H7 (cell line): ENCODE data around the gene EGLN2. TPM values are rescaled to one million over a fixed set of nuclear protein-coding genes. Genes with fewer than 3 reads are reported as not detected.

Experiments used
- DNase-seq: peaks from one replicate; pipeline ENCODE4 v3.0.0; 2012
- H3K27me3 ChIP-seq: 2 replicates; pipeline ENCODE4 v1.6.0; 2011; ENCODE audit warnings: mild to moderate bottlenecking, low read length; ENCODE audit not compliant: control insufficient read depth, insufficient read depth
- H3K36me3 ChIP-seq: replicated peaks from 2 replicates; pipeline ENCODE4 v1.5.1; 2011; ENCODE audit warnings: low read length; ENCODE audit not compliant: control insufficient read depth, insufficient read depth
- H3K4me3 ChIP-seq: 2 replicates; pipeline ENCODE4 v1.5.1; 2011; ENCODE audit warnings: low read depth, mild to moderate bottlenecking, control low read depth, low read length, moderate library complexity; ENCODE audit not compliant: insufficient read depth
- total RNA-seq: library from RNA; depleted of rRNA; stranded (reverse); fragments of >200 nt; shearing (Covaris generic); gene quantifications from 2 replicates; pipeline ENCODE4 v1.2.3, GENCODE V29; 2014

Gene EGLN2
- total RNA-seq, 1 experiment from 2014 or later, result 148 TPM

DNA sequence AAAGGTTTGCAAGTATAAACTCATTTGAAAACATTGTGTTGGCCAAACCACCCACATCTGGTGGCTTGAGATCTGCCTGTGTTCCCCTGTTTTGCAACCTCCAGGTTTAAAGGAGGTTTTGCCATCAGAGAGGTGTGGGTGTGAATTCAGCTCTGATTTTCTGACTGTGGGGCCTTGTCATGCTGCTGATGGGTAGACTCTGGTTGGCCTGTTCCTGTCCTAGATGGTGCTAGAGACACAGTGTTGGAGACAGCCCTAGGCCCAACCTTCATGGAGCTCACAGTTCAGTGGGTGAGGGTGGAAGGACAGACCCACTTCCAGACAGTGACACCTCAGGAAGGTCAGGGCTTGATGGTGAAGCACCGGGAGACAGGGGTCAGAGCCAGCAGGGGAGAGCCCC lies 13.5 kb upstream of the EGLN2 start:
- DNase-seq, result no peak
- Histone ChIP-seq H3K27me3 (no peaks in the 10 kb centered on the region), H3K4me3 (no peak overlapping the region), H3K36me3 (no peaks in the 10 kb centered on the region; the same call in 1 of the 2 replicates)

- H3K4me3 ChIP-seq, result no peak overlapping the region
- no peaks in the 10 kb centered on the region; the same call in 1 of the 2 replicates for H3K36me3 ChIP-seq
- no peaks in the 10 kb centered on the region for H3K27me3 ChIP-seq
- DNase-seq, result peak; percentile 48
These were observed 12.6 kb upstream of the EGLN2 start for GRCh38 chr19:40786060-40787037.

DNA sequence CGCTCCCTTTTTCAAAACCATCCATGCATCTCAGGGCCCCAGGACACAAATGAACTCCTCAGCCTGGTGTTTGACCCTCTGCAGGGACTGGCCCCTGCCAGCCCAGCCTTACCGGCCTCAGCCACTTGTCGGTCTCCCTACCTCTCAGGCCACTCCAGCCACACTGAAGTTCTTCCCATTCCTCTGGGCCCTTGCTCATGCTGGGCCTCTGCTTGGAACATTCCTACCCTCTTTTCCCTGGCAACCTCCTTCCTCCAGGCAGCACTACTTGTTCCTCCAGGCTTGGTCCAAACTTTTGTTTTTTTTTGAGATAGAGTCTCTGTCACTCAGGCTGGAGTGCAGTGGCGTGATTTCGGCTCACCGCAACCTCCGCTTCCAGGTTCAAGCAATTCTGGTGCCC lies 7.6 kb upstream of the EGLN2 start:
- Histone ChIP-seq H3K4me3 (no peak overlapping the region), H3K27me3 (no peaks in the 10 kb centered on the region)

GRCh38 chr19:40791996-40792395 lies 7.0 kb upstream of the EGLN2 start:
- Histone ChIP-seq H3K36me3 (no peaks in the 10 kb centered on the region), H3K4me3 (no peak overlapping the region), H3K27me3 (no peaks in the 10 kb centered on the region)
- no peak for DNase-seq

More for the DNA sequence above, 7.6 kb upstream of the EGLN2 start:
- DNase-seq, result no peak
- no peaks in the 10 kb centered on the region for H3K36me3 ChIP-seq

DNA sequence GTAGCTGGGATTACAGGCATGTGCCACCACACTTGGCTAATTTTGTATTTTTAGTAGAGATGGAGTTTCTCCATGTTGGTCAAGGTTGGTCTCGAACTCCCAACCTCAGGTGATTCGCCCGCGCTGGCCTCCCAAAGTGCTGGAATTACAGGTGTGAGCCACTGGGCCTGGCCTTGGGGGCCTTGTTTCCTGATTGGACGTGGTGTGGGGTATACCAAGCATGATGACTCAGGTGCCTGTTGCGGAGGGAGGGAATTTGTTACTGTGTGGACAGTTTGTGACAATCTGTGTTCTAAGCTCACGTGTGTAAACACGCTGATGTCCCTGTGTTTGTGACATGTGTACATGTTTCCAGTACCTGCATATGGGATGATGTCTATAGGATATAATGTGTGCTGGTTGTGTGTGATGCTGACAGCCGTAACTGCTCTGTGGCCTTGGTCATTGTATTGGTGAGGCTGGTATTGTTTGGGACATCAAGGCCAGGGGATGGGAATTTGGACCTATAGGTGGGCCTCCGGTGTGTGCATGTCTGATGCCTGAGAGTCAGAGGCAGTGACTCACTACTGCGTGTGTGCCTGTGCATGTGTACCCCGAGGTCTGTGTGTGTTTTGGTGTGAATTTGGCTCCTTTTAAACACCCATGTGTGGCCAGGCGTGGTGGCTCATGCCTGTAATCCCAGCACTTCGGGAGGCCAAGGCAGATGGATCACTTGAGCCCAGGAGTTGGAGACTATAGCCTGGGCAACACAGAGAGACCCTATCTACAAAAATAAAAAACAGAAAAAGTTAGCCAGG lies 1.6 kb upstream of the EGLN2 start:
- no peak for DNase-seq
- H3K27me3 ChIP-seq, result no peaks in the 10 kb centered on the region
- no peak overlapping the region for H3K4me3 ChIP-seq
- H3K36me3 ChIP-seq, result peaks cover 9% of the 10 kb centered on the region

- peaks cover 9% of the 10 kb centered on the region for H3K36me3 ChIP-seq
- H3K4me3 ChIP-seq, result peak overlapping the region; percentile 55
- peak; percentile 96 for DNase-seq
- no peaks in the 10 kb centered on the region for H3K27me3 ChIP-seq
These were observed 868 bp upstream of the EGLN2 start for GRCh38 chr19:40797963-40798682.

DNA sequence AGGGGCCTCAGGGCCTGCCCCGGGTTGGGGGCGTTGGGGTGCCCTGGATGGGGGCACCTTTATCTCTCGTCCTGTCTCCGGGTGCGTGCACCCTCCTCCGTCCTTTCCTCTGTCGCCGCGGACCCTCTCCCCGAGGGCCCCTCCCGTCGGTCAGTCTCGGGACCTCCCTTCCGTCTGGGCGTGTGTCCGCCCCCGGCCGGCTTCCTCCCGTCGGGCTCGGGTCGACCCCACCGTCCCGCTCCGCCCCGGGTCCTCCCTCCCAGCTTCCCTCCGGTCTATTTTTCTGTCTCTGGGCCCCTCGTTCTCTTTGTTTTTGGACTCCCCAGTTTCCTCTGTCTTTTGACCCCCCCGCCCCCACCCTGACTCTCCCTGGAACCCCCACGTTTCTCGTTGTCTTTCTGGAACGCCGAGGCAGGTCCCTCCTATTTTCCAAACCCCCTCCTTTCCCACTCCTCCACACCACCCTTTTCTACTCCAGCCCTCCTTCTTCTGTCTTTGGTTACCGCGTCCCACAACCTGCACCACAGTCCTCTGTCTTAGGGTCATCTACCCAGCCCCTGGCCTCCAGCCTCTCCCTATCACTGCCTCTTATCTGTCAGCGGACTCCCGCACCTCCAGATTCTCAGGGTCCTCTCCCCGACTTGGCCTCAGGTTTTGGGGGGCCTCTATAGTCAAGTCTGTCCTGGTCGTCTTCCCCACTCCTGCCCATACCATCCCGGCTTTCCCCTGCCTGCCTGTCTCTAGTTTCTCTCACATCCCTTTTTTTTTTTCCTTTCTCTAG lies 757 bp downstream of the EGLN2 start:
- Histone ChIP-seq H3K27me3 (no peaks in the 10 kb centered on the region), H3K36me3 (peaks cover 11% of the 10 kb centered on the region), H3K4me3 (peak overlapping the region; percentile 96)
- DNase-seq, result no peak

- Histone ChIP-seq H3K4me3 (peak overlapping the region; percentile 96), H3K36me3 (peaks cover 13% of the 10 kb centered on the region), H3K27me3 (no peaks in the 10 kb centered on the region)
- peak; percentile 23 for DNase-seq
These were observed 1.5 kb downstream of the EGLN2 start for GRCh38 chr19:40800339-40800996.

DNA sequence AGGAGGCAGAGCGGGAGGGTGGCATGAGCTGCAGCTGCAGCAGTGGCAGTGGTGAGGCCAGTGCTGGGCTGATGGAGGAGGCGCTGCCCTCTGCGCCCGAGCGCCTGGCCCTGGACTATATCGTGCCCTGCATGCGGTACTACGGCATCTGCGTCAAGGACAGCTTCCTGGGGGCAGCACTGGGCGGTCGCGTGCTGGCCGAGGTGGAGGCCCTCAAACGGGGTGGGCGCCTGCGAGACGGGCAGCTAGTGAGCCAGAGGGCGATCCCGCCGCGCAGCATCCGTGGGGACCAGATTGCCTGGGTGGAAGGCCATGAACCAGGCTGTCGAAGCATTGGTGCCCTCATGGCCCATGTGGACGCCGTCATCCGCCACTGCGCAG lies 2.0 kb downstream of the EGLN2 start:
- Histone ChIP-seq H3K4me3 (no peak overlapping the region), H3K27me3 (no peaks in the 10 kb centered on the region), H3K36me3 (peaks cover 13% of the 10 kb centered on the region)
- DNase-seq, result peak; percentile 25

- Histone ChIP-seq H3K4me3 (no peak overlapping the region), H3K36me3 (peaks cover 13% of the 10 kb centered on the region), H3K27me3 (no peaks in the 10 kb centered on the region)
- no peak for DNase-seq
These were observed 2.7 kb downstream of the EGLN2 start for GRCh38 chr19:40801426-40802299.

DNA sequence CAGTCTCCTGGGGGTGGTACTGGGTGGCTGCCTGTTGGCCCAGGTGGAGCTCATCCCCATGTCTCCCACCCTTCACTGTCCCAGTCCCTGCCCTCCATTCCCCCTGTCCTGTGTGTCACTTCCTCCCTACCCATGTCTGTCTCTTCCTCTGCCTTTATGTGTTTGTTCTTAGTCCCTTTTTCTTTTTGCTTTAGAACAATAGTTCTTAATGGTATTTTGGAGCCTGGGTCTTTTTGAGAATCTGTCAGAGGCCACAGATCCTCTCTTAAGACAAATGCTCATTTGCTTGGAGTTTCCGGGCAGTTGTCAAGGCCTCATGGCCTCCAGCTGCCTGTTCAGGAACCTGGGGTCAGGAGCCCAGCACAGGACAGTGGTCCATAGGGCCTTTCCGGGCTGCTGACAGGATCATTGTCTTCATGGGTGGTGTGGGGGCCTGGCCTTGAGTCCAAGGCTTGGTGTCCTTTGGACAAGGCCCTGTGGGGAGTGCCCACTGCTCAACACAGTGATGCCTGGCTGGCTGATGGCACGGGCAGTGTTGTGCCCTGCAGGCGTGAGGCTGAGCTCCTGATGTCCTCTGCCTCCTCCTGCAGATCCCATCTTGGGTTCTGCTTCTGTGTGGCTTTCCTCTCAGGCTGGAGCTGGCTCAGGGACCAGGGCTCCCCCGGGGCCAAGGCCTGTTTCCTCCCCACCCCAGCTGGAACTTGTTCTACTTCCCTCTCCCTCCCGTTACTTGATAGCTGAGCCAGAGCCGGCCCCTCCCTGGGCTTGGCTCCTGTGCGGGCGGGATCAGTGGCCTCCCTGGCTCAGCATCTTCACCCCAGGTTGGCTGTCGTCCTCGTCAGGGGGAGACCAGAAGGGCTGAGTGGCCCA lies 3.5 kb downstream of the EGLN2 start:
- Histone ChIP-seq H3K36me3 (peaks cover 16% of the 10 kb centered on the region), H3K4me3 (no peak overlapping the region)

More for the DNA sequence above, 3.5 kb downstream of the EGLN2 start:
- H3K27me3 ChIP-seq, result no peaks in the 10 kb centered on the region
- DNase-seq, result peak; percentile 41
